NCI-H2171 treated with DMSO at 0.1 percent for 48 hours (cell line): Measurements from ENCODE around the gene HPSE2.

ENCODE experiments used
- DNase-seq: peaks from one replicate; lab custom pipeline; 2025; lab: John Stamatoyannopoulos, UW

HPSE2 gene

DNA sequence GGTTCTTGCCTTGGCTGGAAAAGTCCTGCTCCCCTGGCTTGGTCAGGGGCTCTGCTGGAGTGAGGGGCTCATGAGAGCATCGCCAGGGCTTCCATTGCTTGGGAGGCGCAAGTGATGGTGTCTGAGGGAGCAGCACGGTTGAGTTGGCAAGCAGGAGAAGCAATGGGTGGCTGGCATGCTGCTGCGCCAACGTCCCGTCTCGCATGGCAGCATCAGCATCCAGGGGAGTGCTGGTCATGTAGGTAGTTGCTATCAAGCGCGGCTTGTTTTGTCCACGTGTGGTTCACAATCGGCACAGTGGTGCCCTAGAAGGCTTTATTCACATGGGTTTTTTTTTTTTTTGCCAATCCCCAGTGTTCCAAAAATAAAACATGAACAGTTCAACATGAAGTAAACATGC is 824.5 kb downstream of the HPSE2 start:
- DNase-seq, result no peak

GRCh38 chr10:98410759-98411158 is 824.9 kb downstream of the HPSE2 start:
- no peak for DNase-seq

DNA sequence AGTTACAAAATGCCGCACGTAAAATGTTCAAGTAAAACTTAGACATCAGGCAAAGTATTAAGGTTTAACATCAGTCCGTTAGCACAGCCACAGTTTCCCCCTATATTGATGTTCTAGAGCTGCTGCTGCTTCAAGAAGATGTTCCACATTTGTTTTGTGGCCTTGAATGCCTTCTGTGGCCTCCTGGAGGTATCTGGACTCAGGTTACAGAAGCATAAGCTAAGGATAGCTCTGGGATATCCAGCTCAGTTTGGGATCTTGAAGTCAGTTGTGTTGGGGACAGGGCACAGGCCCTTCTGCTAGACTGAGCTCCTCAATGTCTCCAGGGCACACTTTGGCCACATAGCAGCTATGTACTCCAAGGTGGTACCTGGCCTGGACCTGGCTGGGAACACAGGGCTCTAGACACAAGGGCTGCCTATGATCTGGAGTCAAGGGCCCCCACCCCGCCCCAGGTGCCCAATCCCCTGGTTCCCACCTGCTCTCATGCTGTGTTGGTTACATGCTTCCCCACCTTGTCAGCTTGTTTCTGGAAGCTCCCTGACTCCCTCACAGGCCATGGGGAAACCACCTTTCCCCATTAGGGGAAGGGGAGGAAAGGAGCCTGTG is 825.4 kb downstream of the HPSE2 start:
- no peak for DNase-seq

- DNase-seq, result peak; percentile 44
These were observed 826.9 kb downstream of the HPSE2 start for GRCh38 chr10:98408799-98409198.

DNA sequence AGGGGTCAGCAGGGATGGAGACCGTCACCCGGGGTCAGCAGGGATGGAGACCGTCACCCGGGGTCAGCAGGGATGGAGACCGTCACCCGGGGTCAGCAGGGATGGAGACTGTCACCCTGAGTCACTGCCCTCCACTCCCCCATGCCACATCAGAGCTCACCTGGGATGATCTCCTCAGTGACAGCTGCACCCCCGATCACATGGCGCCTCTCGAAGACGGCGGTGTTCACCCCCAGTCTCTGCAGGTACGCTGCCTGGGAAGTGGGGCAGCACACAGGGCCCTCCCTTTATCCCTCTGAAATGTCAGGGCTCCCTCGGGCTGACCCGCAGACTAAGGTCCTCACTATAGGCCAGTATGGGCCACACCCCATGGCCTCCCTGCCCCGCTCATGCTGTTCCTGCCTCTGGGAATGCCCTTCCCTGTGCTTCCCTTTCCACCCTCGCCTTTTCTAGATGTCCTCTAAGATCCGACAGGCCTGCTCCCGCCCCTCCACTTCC is 827.9 kb downstream of the HPSE2 start:
- no peak for DNase-seq
